GM19452 (cell line): ENCODE data around the gene TMEM165.

Source experiments
- ATAC-seq: cut with Tn5 transposase; IDR thresholded peaks from one replicate; pipeline ENCODE4 v1.9.1; 2021; ENCODE audit not compliant: unreplicated experiment

TMEM165 gene

GRCh38 chr4:55447831-55448230 is 52.1 kb downstream of the TMEM165 start:
- no peak for ATAC-seq

- ATAC-seq = no peak
These were observed 54.8 kb downstream of the TMEM165 start for GRCh38 chr4:55450566-55450965.

- no peak for ATAC-seq
These were observed 62.4 kb downstream of the TMEM165 start for GRCh38 chr4:55458164-55458563.

GRCh38 chr4:55458611-55459010 is 62.9 kb downstream of the TMEM165 start:
- no peak for ATAC-seq

GRCh38 chr4:55466001-55466400 is 70.2 kb downstream of the TMEM165 start:
- no peak for ATAC-seq

- no peak for ATAC-seq
These were observed 73.0 kb downstream of the TMEM165 start for GRCh38 chr4:55468724-55469123.

- ATAC-seq = no peak
These were observed 74.2 kb downstream of the TMEM165 start for GRCh38 chr4:55469979-55470378.
